ENCODE measurements around the gene KLHL1. TPM values are rescaled to one million over a fixed set of nuclear protein-coding genes. Genes with fewer than 3 reads are reported as not detected.

KLHL1 gene
- total RNA-seq, 3 donors from 2014 or later (not counting 1 experiment from before 2014, with no cell fraction given): not detected

DNA sequence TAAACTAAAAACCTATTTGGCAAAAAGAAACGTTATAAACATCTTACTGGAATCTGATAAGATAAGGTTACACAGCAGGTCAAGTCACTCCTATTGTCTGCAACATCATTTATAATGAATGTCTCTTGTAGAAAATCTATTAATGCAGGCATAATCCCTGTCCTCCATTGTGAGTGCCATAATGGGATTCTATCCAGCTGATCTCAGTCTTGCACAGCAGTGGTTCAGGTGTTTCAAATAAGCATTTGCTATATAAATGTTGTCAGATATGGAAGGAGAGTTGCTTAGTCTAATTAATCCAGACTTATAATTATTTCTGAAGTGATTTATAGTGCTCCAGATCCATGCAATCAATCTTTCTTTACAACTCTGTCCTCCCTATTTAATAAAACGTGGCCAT, 187.1 kb downstream of the KLHL1 start:
- no peaks in the 10 kb centered on the region for H3K4me1 Mint-ChIP-seq
- no CpG with 5 or more reads among the region's 2 CpGs for WGBS (ENCODE audit: insufficient coverage)

GRCh38 chr13:69912630-69913029, 195.6 kb downstream of the KLHL1 start:
- no peak overlapping the region for H3K27ac Mint-ChIP-seq
- H3K9me3 Mint-ChIP-seq: peaks cover 3 to 17% of the 10 kb centered on the region in 2 donors
- intact Hi-C loops (cut with micrococcal nuclease): no loop called here
- no peaks in the 10 kb centered on the region for H3K27me3 Mint-ChIP-seq (ENCODE audit: low read depth in 2 of 2)
- TF ChIP-seq CTCF (IDR thresholded peaks at IDR 0.05): no peak
- no peaks in the 10 kb centered on the region for H3K4me1 Mint-ChIP-seq
- DNase-seq (no peak), ATAC-seq (no peak)
- Histone ChIP-seq H3K27me3 (ENCODE audit: control insufficient read depth, insufficient read depth, low read length) (no peaks in the 10 kb centered on the region), H3K36me3 (ENCODE audit: control insufficient read depth, insufficient read depth, low read length) (no peaks in the 10 kb centered on the region), H3K4me1 (ENCODE audit: control insufficient read depth, insufficient read depth, low read length) (no peaks in the 10 kb centered on the region), H3K27ac (ENCODE audit: low read length) (no peak overlapping the region), H3K4me3 (ENCODE audit: low read length) (no peak overlapping the region), H3K9me3 (ENCODE audit: control insufficient read depth, insufficient read depth, low read length) (peaks cover 5% of the 10 kb centered on the region)
- H3K36me3 Mint-ChIP-seq: no peaks in the 10 kb centered on the region
- WGBS (ENCODE audit: insufficient coverage): 83% methylated on average over 2 of the region's 2 CpGs
- no peak overlapping the region for H3K4me3 Mint-ChIP-seq

More for the DNA sequence above, 187.1 kb downstream of the KLHL1 start:
- no peak for TF ChIP-seq CTCF (IDR thresholded peaks at IDR 0.05)
- Histone ChIP-seq H3K27me3 (ENCODE audit: control insufficient read depth, insufficient read depth, low read length) (no peaks in the 10 kb centered on the region), H3K27ac (ENCODE audit: low read length) (no peak overlapping the region), H3K4me1 (ENCODE audit: control insufficient read depth, insufficient read depth, low read length) (no peaks in the 10 kb centered on the region), H3K4me3 (ENCODE audit: low read length) (no peak overlapping the region), H3K36me3 (ENCODE audit: control insufficient read depth, insufficient read depth, low read length) (no peaks in the 10 kb centered on the region), H3K9me3 (ENCODE audit: control insufficient read depth, insufficient read depth, low read length) (peaks cover 11% of the 10 kb centered on the region)
- H3K27ac Mint-ChIP-seq: no peak overlapping the region
- intact Hi-C loops (cut with micrococcal nuclease): no loop called here
- no peaks in the 10 kb centered on the region for H3K27me3 Mint-ChIP-seq (ENCODE audit: low read depth in 2 of 2)
- H3K4me3 Mint-ChIP-seq: no peak overlapping the region
- H3K36me3 Mint-ChIP-seq: peaks cover 5% of the 10 kb centered on the region
- DNase-seq: no peak
- no peak for ATAC-seq
- H3K9me3 Mint-ChIP-seq: peaks cover 3 to 9% of the 10 kb centered on the region in 2 donors

DNA sequence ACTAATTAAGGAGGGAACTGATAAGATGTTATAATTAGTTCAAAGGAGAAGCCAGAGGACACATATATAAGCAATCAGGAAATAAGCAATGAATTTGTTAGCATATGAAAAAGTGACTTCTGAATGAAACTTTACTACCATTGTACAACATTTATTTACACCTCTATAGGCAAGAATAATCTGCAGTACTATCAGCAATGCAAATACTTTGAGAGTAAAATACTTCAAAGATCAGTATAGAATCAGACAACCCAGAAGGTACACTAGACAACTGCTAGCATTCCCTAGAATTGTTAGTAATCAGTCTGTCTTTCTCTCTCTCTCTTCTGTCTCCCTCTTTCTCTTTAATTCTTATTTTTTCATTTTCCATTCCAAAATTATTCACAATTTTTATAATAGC, 197.5 kb downstream of the KLHL1 start:
- Mint-ChIP-seq H3K4me1 (no peaks in the 10 kb centered on the region), H3K9me3 (peaks cover 5 to 17% of the 10 kb centered on the region in 2 donors), H3K4me3 (no peak overlapping the region), H3K36me3 (no peaks in the 10 kb centered on the region), H3K27ac (no peak overlapping the region), H3K27me3 (ENCODE audit: low read depth in 2 of 2) (no peaks in the 10 kb centered on the region)
- H3K27me3 ChIP-seq (ENCODE audit: control insufficient read depth, insufficient read depth, low read length): no peaks in the 10 kb centered on the region
- no peak overlapping the region for H3K27ac ChIP-seq (ENCODE audit: low read length)
- H3K4me1 ChIP-seq (ENCODE audit: control insufficient read depth, insufficient read depth, low read length): no peaks in the 10 kb centered on the region
- peaks cover 5% of the 10 kb centered on the region for H3K9me3 ChIP-seq (ENCODE audit: control insufficient read depth, insufficient read depth, low read length)
- no peak for TF ChIP-seq CTCF (IDR thresholded peaks at IDR 0.05)
- DNase-seq (no peak), ATAC-seq (no peak)
- H3K4me3 ChIP-seq (ENCODE audit: low read length): no peak overlapping the region
- no peaks in the 10 kb centered on the region for H3K36me3 ChIP-seq (ENCODE audit: control insufficient read depth, insufficient read depth, low read length)
- intact Hi-C loops (cut with micrococcal nuclease): no loop called here

GRCh38 chr13:69904784-69905183, 203.5 kb downstream of the KLHL1 start:
- Histone ChIP-seq H3K27me3 (ENCODE audit: control insufficient read depth, insufficient read depth, low read length) (no peaks in the 10 kb centered on the region), H3K4me1 (ENCODE audit: control insufficient read depth, insufficient read depth, low read length) (no peaks in the 10 kb centered on the region), H3K36me3 (ENCODE audit: control insufficient read depth, insufficient read depth, low read length) (no peaks in the 10 kb centered on the region), H3K9me3 (ENCODE audit: control insufficient read depth, insufficient read depth, low read length) (no peaks in the 10 kb centered on the region), H3K27ac (ENCODE audit: low read length) (no peak overlapping the region), H3K4me3 (ENCODE audit: low read length) (no peak overlapping the region)
- H3K4me3 Mint-ChIP-seq: no peak overlapping the region
- H3K27me3 Mint-ChIP-seq (ENCODE audit: low read depth in 2 of 2): no peaks in the 10 kb centered on the region
- peaks cover 12% of the 10 kb centered on the region for H3K36me3 Mint-ChIP-seq
- H3K9me3 Mint-ChIP-seq: peaks cover 10 to 12% of the 10 kb centered on the region in 2 donors
- no peak for DNase-seq
- intact Hi-C loops (cut with micrococcal nuclease): no loop called here
- no peaks in the 10 kb centered on the region for H3K4me1 Mint-ChIP-seq
- H3K27ac Mint-ChIP-seq: no peak overlapping the region
- no peak for ATAC-seq
- no peak for TF ChIP-seq CTCF (IDR thresholded peaks at IDR 0.05)

Measured in natural killer cell (primary cell).